HepG2 (cell line): ENCODE measurements around the gene TOE1. TPM values are rescaled to one million over a fixed set of nuclear protein-coding genes. Genes with fewer than 3 reads are reported as not detected.

ENCODE experiments used
- ATAC-seq: fragments of 200-7000 bp; cut with Tn5 transposase; 3 replicates; pipeline ENCODE4 v1.9.1; 2020; ENCODE audit warnings: mild to moderate bottlenecking, moderate library complexity
- BruUV-seq: library from RNA; stranded (reverse); fragments of 400-500 nt; replicated peaks from 2 replicates; lab custom pipeline; 2021; lab: Mats Ljungman, UMichigan
- CTCF ChIA-PET: fragments of 300-600 bp; formaldehyde crosslinking; extraction: SDS; loops from one replicate; lab custom pipeline; 2021; ENCODE audit warnings: low total read pairs, inconsistent platforms, low intra/inter-chr PET ratio; lab: Yijun Ruan, JAX
- POLR2A ChIA-PET: fragments of 350-600 bp; sonication (Branson Sonifier 250); formaldehyde crosslinking; loops from one replicate; lab custom pipeline; 2020; ENCODE audit warnings: antibody characterized with exemption, inconsistent platforms; lab: Yijun Ruan, JAX
- DNase-seq: peaks from one replicate; pipeline ENCODE4 v3.0.0-alpha.2; 2015; ENCODE audit warnings: low spot score
- FAIRE-seq: peaks from 3 replicates; lab custom pipeline; 2011; peaks lifted over from hg19 to GRCh38; lab: Jason Lieb, UNC
- H2AFZ ChIP-seq: one replicate; pipeline ENCODE4 v1.6.1; 2011; ENCODE audit warnings: low read length, inconsistent platforms
- H3K27ac ChIP-seq: fragments of 300-600 bp; 3 replicates; pipeline ENCODE4 v1.8.0; 2011; ENCODE audit warnings: mixed run types, mild to moderate bottlenecking, mixed read lengths, low read length, inconsistent platforms; ENCODE audit not compliant: insufficient read depth; ENCODE audit errors: extremely low read length
- H3K27me3 ChIP-seq, 2 experiments: fragments of 200-600 bp in 1 of 2; 2 replicates in 1 of 2; 3 replicates in 1 of 2; pipeline versions ENCODE4 v1.6.0 to v1.8.0; 2011; ENCODE audit warnings: low read length in 2 of 2, mild to moderate bottlenecking in 2 of 2, moderate library complexity in 2 of 2, inconsistent platforms in 1 of 2; ENCODE audit not compliant: insufficient read depth in 2 of 2, control insufficient read depth in 1 of 2
- H3K36me3 ChIP-seq, 2 experiments: fragments of 200-600 bp in 1 of 2; replicated peaks in 1 of 2; 2 replicates in 1 of 2; 3 replicates in 1 of 2; pipeline versions ENCODE4 v1.5.1 to v1.8.0; 2011; ENCODE audit warnings: low read length in 2 of 2, inconsistent platforms in 1 of 2; ENCODE audit not compliant: insufficient read depth in 2 of 2, control insufficient read depth in 1 of 2
- H3K4me1 ChIP-seq: 2 replicates; pipeline ENCODE4 v1.5.1; 2012; ENCODE audit warnings: low read length, inconsistent platforms; ENCODE audit not compliant: insufficient read depth
- H3K4me2 ChIP-seq: 2 replicates; pipeline ENCODE4 v1.6.0; 2011; ENCODE audit warnings: low read depth, low read length, inconsistent platforms
- H3K4me3 ChIP-seq, 3 experiments: fragments of 200-600 bp in 1 of 3; sonication (generic), shearing (Covaris generic) in 1 of 3; replicated peaks in 1 of 3; 2 replicates each; pipeline ENCODE4 v1.5.1; 2011 to 2016; ENCODE audit warnings: low read length in 3 of 3, inconsistent platforms in 2 of 3, low read depth in 2 of 3, mild to moderate bottlenecking in 2 of 3, control low read depth in 1 of 3, mixed read lengths in 1 of 3; ENCODE audit not compliant: insufficient read depth in 1 of 3
- H3K79me2 ChIP-seq: one replicate; pipeline ENCODE4 v1.6.1; 2011; ENCODE audit warnings: low read length, inconsistent platforms; ENCODE audit not compliant: insufficient read depth
- H3K9ac ChIP-seq: 2 replicates; pipeline ENCODE4 v1.6.0; 2011; ENCODE audit warnings: mild to moderate bottlenecking, low read depth, low read length, inconsistent platforms; ENCODE audit not compliant: insufficient read depth
- H3K9me3 ChIP-seq: 2 replicates; pipeline ENCODE4 v1.5.1; 2012; ENCODE audit warnings: mild to moderate bottlenecking, low read length
- H4K20me1 ChIP-seq: 2 replicates; pipeline ENCODE4 v1.6.0; 2011; ENCODE audit warnings: inconsistent platforms, mild to moderate bottlenecking, low read length, moderate library complexity; ENCODE audit not compliant: insufficient read depth
- ADNP ChIP-seq: sonication (generic); formaldehyde crosslinking; IDR thresholded peaks from 2 replicates; pipeline ENCODE4 v1.4.0; 2020; ENCODE audit warnings: missing genetic modification reagents
- KDM3A ChIP-seq: IDR thresholded peaks from 2 replicates; pipeline ENCODE4 v1.6.1; 2018; ENCODE audit warnings: low read depth, missing compliant biosample characterization
- MIXL1 ChIP-seq: IDR thresholded peaks from 2 replicates; pipeline ENCODE4 v1.6.1; 2016
- MYC ChIP-seq: sonication (generic); formaldehyde crosslinking; IDR thresholded peaks from 2 replicates; pipeline ENCODE4 v1.9.0; 2021; ENCODE audit warnings: missing genetic modification reagents, borderline replicate concordance
- NFKB2 ChIP-seq: sonication (generic); formaldehyde crosslinking; IDR thresholded peaks from 2 replicates; pipeline ENCODE4 v1.4.0; 2020; ENCODE audit warnings: missing genetic modification reagents, borderline replicate concordance
- NFKBIZ ChIP-seq: IDR thresholded peaks from 2 replicates; pipeline ENCODE4 v1.6.1; 2018; ENCODE audit warnings: missing genetic modification reagents, missing compliant biosample characterization
- NFYC ChIP-seq: IDR thresholded peaks from 2 replicates; pipeline ENCODE4 v1.6.1; 2016; ENCODE audit warnings: missing genetic modification reagents, missing compliant biosample characterization
- PLRG1 ChIP-seq: fragments of 450-650 bp; conservative IDR thresholded peaks from 2 replicates; pipeline ENCODE4 v1.6.1; 2016
- RBFOX2 ChIP-seq: fragments of 200-400 bp; formaldehyde crosslinking; IDR thresholded peaks from 2 replicates; pipeline ENCODE4 v1.6.1; 2017; ENCODE audit warnings: low read depth, mild to moderate bottlenecking, low read length
- SALL1 ChIP-seq: sonication (generic); formaldehyde crosslinking; IDR thresholded peaks from 2 replicates; pipeline ENCODE4 v1.8.0; 2022; ENCODE audit warnings: mild to moderate bottlenecking, missing genetic modification reagents
- TCF12 ChIP-seq, 2 experiments: fragments of 450-650 bp in 1 of 2; sonication (generic) in 1 of 2; formaldehyde crosslinking in 1 of 2; IDR thresholded peaks; 2 replicates each; pipeline versions ENCODE4 v1.6.1 to v1.8.0; 2017 to 2022; ENCODE audit warnings: antibody characterized with exemption in 1 of 2, mild to moderate bottlenecking in 1 of 2, missing genetic modification reagents in 1 of 2, moderate library complexity in 1 of 2
- TP53 ChIP-seq: sonication (generic); formaldehyde crosslinking; conservative IDR thresholded peaks from 2 replicates; pipeline ENCODE4 v1.4.0; 2020; ENCODE audit warnings: missing genetic modification reagents
- ZBTB21 ChIP-seq: sonication (generic); formaldehyde crosslinking; IDR thresholded peaks from 2 replicates; pipeline ENCODE4 v1.4.0; 2020; ENCODE audit warnings: missing genetic modification reagents
- ZKSCAN1 ChIP-seq: fragments of 150-350 bp; IDR thresholded peaks from 2 replicates; pipeline ENCODE4 v1.6.1; 2014; ENCODE audit warnings: low read length
- ZNF556 ChIP-seq: sonication (generic); formaldehyde crosslinking; IDR thresholded peaks from 2 replicates; pipeline ENCODE4 v1.4.0; 2020; ENCODE audit warnings: mild to moderate bottlenecking, missing genetic modification reagents, borderline replicate concordance
- ZNF746 ChIP-seq: sonication (generic); formaldehyde crosslinking; IDR thresholded peaks from 2 replicates; pipeline ENCODE4 v1.8.0; 2022; ENCODE audit warnings: mild to moderate bottlenecking, missing genetic modification reagents
- in situ Hi-C: cut with HindIII; loops from 2 replicates; pipeline ENCODE4 v1.10.0; 2017; ENCODE audit warnings: low pct_unique_long_range_greater_than_20kb; ENCODE audit not compliant: extremely low pct_ligation_motif_present
- intact Hi-C: fragments of 100-400 bp; cut with micrococcal nuclease; formaldehyde crosslinking; loops from one replicate; pipeline ENCODE4 v1.10.0; 2022; ENCODE audit not compliant: unreplicated experiment
- polyA plus RNA-seq, 8 experiments: library from polyadenylated mRNA; depleted of rRNA in 3 of 8; stranded (reverse) in 7 of 8; unstranded in 1 of 8; fragments of >200 nt; fragmentation: Illumina TruSeq in 4 of 8; extraction: Trizol in 4 of 8; gene quantifications; 2 replicates each; pipeline versions ENCODE4 v1.2.1 to v1.2.3, GENCODE V29; 2011 to 2016; ENCODE audit warnings: low read depth in 4 of 8, missing spikeins in 1 of 8, mixed read lengths in 1 of 8; ENCODE audit not compliant: insufficient read depth in 1 of 8
- total RNA-seq, 5 experiments: library from RNA; depleted of rRNA; stranded (reverse); fragments of >200 nt; fragmentation: Illumina TruSeq; extraction: Trizol; gene quantifications; 2 replicates each; pipeline ENCODE4 v1.2.3, GENCODE V29; 2016; ENCODE audit warnings: low read depth in 1 of 5
- TF ChIP-seq, protein P1 (sequence below): sonication (generic); formaldehyde crosslinking; IDR thresholded peaks from 2 replicates; pipeline ENCODE4 v1.4.0; 2020; ENCODE audit warnings: missing genetic modification reagents, mild to moderate bottlenecking, borderline replicate concordance
- TF ChIP-seq, protein P2 (sequence below): IDR thresholded peaks from 2 replicates; pipeline ENCODE4 v1.6.1; 2012; ENCODE audit warnings: inconsistent platforms

TOE1 gene
- total and polyA plus RNA-seq, 2 of the 13 experiments (the other 11 are each of a cell fraction or from before 2014, with no cell fraction given): 14.1 to 19.0 TPM

DNA sequence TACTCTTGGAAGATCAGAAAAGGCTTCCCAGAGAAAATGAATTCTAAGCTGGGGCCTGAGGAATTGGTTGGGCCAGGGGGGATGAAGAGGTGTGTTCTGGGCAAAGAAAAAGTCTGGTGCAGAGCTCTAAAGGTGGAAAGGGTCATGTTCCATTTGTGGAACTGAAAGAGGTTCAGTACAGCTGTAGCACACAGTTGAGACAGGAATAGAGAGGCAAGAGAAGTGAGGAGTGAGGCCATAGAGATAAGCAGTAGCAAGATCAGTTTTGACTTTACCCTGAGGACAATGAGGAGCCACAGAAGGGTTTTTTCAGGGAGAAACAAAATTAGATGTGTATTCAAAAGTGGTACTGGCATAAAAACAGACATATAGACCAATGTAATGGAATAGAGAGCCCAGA lies 30.6 kb downstream of the TOE1 start:
- no peaks in the 10 kb centered on the region for H4K20me1 ChIP-seq
- H3K9ac ChIP-seq: no peak overlapping the region
- ChIA-PET POLR2A (no interaction called here), CTCF (no interaction called here)
- H3K79me2 ChIP-seq: no peaks in the 10 kb centered on the region
- H3K4me2 ChIP-seq: no peak overlapping the region
- H3K27me3 ChIP-seq: no peaks in the 10 kb centered on the region
- no peak for ATAC-seq
- no peak for FAIRE-seq
- no peaks in the 10 kb centered on the region for H3K9me3 ChIP-seq
- intact Hi-C loops (no loop called here), in situ Hi-C loops (loop anchor here (25.0 kb wide), 1 partner anchor 217 kb away; the partner anchor contains the start of gene NASP)
- H3K36me3 ChIP-seq: no peaks in the 10 kb centered on the region
- no peaks in the 10 kb centered on the region; the same call in 1 of the 2 replicates for H3K4me1 ChIP-seq
- no TSS peak for BruUV-seq
- H2AFZ ChIP-seq: no peak overlapping the region
- no peak for DNase-seq
- no peak overlapping the region for H3K27ac ChIP-seq
- H3K4me3 ChIP-seq: no peak overlapping the region
- no peak for TF ChIP-seq PLRG1
- TF ChIP-seq NFYC: no peak
- TF ChIP-seq MYC: no peak
- TF ChIP-seq, protein P1, sequence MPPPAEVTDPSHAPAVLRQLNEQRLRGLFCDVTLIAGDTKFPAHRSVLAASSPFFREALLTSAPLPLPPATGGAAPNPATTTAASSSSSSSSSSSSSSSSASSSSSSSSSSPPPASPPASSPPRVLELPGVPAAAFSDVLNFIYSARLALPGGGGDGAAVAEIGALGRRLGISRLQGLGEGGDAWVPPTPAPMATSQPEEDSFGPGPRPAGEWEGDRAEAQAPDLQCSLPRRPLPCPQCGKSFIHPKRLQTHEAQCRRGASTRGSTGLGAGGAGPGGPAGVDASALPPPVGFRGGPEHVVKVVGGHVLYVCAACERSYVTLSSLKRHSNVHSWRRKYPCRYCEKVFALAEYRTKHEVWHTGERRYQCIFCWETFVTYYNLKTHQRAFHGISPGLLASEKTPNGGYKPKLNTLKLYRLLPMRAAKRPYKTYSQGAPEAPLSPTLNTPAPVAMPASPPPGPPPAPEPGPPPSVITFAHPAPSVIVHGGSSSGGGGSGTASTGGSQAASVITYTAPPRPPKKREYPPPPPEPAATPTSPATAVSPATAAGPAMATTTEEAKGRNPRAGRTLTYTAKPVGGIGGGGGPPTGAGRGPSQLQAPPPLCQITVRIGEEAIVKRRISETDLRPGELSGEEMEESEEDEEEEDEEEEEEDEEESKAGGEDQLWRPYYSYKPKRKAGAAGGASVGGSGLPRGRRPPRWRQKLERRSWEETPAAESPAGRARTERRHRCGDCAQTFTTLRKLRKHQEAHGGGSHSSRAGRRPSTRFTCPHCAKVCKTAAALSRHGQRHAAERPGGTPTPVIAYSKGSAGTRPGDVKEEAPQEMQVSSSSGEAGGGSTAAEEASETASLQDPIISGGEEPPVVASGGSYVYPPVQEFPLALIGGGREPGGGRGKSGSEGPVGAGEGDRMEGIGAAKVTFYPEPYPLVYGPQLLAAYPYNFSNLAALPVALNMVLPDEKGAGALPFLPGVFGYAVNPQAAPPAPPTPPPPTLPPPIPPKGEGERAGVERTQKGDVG: no peak
- no peak for TF ChIP-seq MIXL1 (CRISPR knock-in tag)
- TF ChIP-seq KDM3A: no peak

DNA sequence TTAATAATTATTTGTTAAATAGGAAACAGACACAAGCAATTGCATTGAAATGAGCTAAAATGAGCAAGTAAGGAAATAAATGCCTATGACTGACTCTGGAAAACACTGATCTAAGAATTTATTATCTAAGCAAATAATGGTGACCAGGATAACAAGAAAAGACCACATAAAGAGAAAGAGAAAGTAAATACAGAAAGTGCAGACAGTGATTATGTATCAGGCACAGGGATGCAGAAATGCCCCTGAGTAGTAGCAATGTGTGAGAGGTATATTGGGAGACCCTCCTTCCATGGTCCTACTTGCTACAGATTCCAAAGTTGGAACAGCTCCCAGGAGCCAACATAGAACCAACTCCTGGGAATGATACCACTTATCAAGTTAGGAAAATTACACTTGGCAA lies 33.6 kb downstream of the TOE1 start:
- in situ Hi-C loops: loop anchor here (25.0 kb wide), 1 partner anchor 214 kb away; the partner anchor contains the start of gene NASP
- no peak for DNase-seq
- ChIA-PET POLR2A (interaction anchor here (0.9 kb wide), 1 partner anchor 148 kb away, joined by 3 read pairs; the partner anchor contains the start of gene PRDX1), CTCF (no interaction called here)
- no peaks in the 10 kb centered on the region for H4K20me1 ChIP-seq
- no peaks in the 10 kb centered on the region for H3K79me2 ChIP-seq
- TF ChIP-seq ADNP (CRISPR knock-in tag) (no peak), NFKB2 (CRISPR knock-in tag) (no peak), TP53 (no peak), RBFOX2 (no peak), ZBTB21 (CRISPR knock-in tag) (no peak), SALL1 (no peak), ZNF746 (no peak), NFKBIZ (CRISPR knock-in tag) (no peak), TCF12 (IDR thresholded peaks at IDR 0.05) (no peak), TCF12 (CRISPR knock-in tag; IDR thresholded peaks at IDR 0.05) (no peak), ZNF556 (CRISPR knock-in tag) (no peak), ZKSCAN1 (no peak)
- TF ChIP-seq, protein P2, sequence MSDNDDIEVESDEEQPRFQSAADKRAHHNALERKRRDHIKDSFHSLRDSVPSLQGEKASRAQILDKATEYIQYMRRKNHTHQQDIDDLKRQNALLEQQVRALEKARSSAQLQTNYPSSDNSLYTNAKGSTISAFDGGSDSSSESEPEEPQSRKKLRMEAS: no peak
- no peak overlapping the region for H2AFZ ChIP-seq
- H3K9me3 ChIP-seq: no peaks in the 10 kb centered on the region
- no peaks in the 10 kb centered on the region for H3K27me3 ChIP-seq
- no peak overlapping the region for H3K4me3 ChIP-seq
- no peaks in the 10 kb centered on the region for H3K36me3 ChIP-seq
- H3K4me1 ChIP-seq: no peaks in the 10 kb centered on the region; the same call in 1 of the 2 replicates
- intact Hi-C loops: no loop called here
- ATAC-seq: no peak
- no peak overlapping the region for H3K9ac ChIP-seq
- H3K27ac ChIP-seq: no peak overlapping the region
- no peak overlapping the region for H3K4me2 ChIP-seq
- no peak for FAIRE-seq
- BruUV-seq: no TSS peak
